T follicular helper cell (primary cell): ENCODE data around the gene CDC42EP4.
"Not testable (repeated sequence)": the region's sequence is repeated elsewhere in the genome, so short reads cannot be mapped to it uniquely, and the experiment has no call there.

Experiments used
- DNase-seq: peaks from one replicate; pipeline ENCODE4 v3.0.0-alpha.2; 2020; ENCODE audit warnings: low read depth

The CDC42EP4 gene

GRCh38 chr17:73279704-73280103 lies 32.1 kb downstream of the CDC42EP4 start:
- no peak for DNase-seq

- DNase-seq, result no peak
These were observed 33.0 kb downstream of the CDC42EP4 start for GRCh38 chr17:73278465-73279453.

GRCh38 chr17:73278049-73278464 lies 33.7 kb downstream of the CDC42EP4 start:
- no peak for DNase-seq

GRCh38 chr17:73274490-73274889 lies 37.3 kb downstream of the CDC42EP4 start:
- DNase-seq, result no peak

DNA sequence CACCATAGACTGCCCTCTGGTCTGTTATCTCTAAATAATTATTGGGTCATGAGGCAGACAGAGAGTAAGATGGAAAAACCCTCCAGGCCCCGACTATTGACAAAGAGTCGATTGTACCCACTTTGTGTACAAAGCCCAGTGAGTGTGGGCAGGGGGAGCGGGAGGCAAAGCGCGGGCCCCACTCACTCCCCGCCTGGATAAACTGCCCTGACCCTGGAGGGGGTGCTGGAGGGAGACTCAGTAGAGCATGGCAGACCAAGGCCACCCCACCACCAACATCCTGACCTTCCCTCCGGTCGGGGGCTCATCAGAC lies 38.9 kb downstream of the CDC42EP4 start:
- no peak for DNase-seq

DNA sequence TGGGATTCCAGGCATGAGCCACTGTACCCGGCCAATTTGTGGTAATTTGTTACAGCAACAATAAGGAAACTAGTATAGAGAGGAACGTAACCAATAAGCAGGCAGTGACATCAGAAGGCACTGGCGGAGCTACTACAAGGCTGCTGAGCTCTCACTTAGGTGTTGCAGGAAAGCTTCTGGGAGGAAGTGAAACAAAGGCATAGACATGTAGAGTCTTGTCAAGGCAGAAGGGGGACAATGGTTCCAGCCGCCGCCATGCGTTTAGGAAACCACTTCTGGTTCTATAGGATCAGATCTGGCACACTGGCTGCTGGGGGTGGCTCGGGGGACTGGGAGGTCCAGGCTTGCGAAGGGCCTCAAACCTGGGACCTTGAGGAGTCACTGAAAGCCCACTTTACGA lies 40.7 kb downstream of the CDC42EP4 start:
- no peak for DNase-seq

- DNase-seq, result no peak
These were observed 42.0 kb downstream of the CDC42EP4 start for GRCh38 chr17:73269791-73270190.

GRCh38 chr17:73269329-73269615 lies 42.5 kb downstream of the CDC42EP4 start:
- no peak for DNase-seq

- no peak for DNase-seq
These were observed 43.0 kb downstream of the CDC42EP4 start for GRCh38 chr17:73268582-73269328.

DNA sequence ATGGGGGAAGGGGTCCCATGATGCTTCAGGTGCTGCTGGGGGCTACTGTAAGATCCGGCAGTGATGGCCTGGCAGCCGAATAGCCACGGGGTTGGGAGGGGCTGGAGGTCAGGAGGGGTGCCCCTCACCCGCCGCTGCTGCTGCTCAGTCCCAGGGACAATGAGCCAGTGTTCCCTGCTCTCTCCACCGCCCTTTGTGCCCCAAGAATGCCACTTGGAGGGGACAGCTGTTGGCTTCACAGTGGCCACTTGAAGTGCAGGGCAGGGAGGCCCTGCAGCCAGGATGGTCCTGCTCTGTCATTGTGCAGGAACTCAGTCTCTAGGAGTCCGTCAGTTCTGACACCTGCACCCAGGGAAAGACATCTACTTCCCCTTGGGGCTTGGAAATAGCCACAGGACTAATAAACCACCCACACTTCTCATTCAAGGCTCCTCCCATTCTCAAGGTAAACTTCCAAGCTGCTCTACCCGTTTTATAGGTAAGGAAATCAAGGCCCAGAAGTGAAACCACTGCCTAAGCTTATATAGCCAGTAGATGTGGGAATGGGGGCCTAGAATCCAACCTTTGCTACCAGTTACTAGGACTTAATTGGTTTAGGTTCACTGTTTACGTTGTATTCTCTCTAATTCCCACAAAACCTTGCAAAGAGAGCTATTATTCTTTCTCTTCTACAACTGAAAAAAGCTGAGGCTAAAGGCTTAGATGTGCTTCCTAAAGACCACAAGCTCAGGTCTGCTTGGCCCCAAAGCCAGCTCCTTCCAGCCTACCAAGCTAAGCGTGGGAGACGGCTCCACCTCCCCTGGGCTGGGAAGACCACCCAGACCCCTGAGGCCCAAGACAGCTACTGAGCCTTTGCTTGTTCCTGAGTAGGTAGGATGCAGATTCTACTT lies 43.9 kb downstream of the CDC42EP4 start:
- DNase-seq, result no peak

GRCh38 chr17:73266796-73267195 lies 45.0 kb downstream of the CDC42EP4 start:
- no peak for DNase-seq

GRCh38 chr17:73265646-73266640 lies 45.9 kb downstream of the CDC42EP4 start:
- DNase-seq, result no peak

DNA sequence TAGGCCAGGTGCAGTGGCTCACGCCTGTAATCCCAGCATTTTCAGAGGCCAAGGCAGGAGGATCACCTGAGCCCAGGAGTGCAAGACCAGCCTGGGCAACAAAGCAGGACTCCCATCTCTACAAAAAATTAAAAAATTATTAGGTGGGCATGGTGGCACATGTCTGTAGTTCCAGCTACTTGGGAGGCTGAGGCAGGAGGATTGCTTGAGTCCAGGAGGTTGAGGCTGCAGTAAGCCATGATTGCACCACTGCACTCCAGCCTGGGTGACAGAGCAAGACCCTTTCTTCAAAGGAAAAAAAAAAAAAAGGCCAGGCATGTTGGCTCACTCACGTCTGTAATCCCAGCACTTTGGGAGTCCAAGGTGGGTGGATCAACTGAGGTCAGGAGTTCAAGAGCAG lies 47.4 kb downstream of the CDC42EP4 start:
- not testable (repeated sequence) for DNase-seq

DNA sequence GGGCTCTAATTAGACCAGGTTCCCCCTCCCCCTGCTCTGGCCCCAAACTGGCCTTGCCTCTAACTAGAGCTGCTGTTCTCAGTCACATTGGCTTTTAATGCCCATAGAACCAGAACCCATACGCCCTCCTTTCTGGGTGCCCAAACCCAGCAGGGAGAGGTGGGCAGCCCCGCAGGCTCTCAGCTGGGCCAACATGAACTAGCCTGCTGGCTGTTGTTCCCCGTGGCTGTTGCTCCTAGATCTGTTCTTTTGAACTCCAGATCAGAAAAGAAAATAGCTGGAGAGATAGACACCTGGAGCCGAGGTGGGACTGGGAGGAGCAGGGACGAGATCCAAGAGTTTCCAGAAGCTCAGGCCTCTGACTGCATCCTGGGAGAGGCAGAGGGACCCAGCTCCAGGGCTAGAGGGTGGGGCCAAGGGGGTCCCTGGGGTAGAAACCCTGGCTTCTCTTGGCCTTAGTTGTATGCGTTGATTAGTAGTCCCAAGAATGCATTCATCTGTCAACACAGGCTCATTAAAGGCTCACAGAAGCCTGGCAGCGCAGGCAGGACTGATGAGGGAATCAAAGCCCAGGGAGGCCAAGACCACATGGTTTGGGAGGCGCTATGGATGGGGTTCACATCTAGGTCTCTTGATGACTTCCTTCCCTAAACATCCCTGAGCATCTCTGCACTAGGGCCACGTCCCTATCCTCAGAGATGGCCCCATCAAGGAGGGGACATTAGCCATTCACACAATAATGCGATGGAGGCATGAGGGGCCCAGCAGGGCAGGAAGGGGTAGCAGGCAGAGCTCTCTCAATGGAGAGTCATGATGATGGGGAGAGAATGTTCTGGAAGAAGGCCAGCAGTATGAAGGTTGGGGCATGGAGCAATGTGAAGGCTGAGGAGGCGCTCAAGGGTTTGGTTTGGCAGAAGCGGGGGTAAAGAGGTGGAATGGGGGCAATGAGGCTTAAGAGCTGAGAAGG lies 48.8 kb downstream of the CDC42EP4 start:
- no peak for DNase-seq

- no peak for DNase-seq
These were observed 49.7 kb downstream of the CDC42EP4 start for GRCh38 chr17:73261952-73262675.

- DNase-seq, result no peak
These were observed 50.2 kb downstream of the CDC42EP4 start, which contains the start of gene CPSF4L for GRCh38 chr17:73261617-73261951. Gene CPSF4L (minus strand): TSS chr17:73261880. CDS start chr17:73261818, 62 bp downstream.

GRCh38 chr17:73257516-73257915 lies 54.3 kb downstream of the CDC42EP4 start:
- DNase-seq, result no peak

DNA sequence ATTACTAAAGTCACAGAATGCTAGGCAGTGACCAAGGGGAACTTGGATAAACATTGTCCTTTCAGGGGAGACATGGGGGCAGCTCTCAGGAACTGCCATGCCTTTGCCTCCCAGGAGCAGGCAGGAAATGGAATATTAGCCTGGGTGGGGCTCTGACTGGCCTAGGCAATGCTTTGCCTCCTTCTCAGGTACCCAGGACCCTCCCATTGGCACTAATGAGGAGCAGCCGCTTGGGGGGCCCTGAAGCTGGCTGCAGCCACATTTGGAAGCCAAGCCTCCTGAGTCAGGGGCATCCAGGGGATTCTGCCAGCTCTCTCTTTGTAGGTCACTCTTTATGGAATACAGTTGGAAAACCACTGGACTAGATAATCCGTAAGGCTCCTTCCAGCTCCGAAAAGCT lies 55.6 kb downstream of the CDC42EP4 start:
- DNase-seq, result no peak

GRCh38 chr17:73255671-73256181 lies 56.1 kb downstream of the CDC42EP4 start:
- DNase-seq, result peak; percentile 25
